Upper lobe of right lung (tissue), 1 donor: ENCODE results near the gene HNRNPR. TPM values are rescaled to one million over a fixed set of nuclear protein-coding genes. Genes with fewer than 3 reads are reported as not detected.
"Not testable (repeated sequence)": the region's sequence is repeated elsewhere in the genome, so short reads cannot be mapped to it uniquely, and the experiment has no call there.

Source experiments
- ATAC-seq: fragments of 200-7000 bp; cut with Tn5 transposase; one replicate; pipeline ENCODE4 v1.9.1; 2020; ENCODE audit warnings: mild to moderate bottlenecking, moderate library complexity
- DNase-seq: peaks from one replicate; pipeline ENCODE4 v3.0.0-alpha.2; 2020
- H3K27ac ChIP-seq: fragments of 200-600 bp; one replicate; pipeline ENCODE4 v1.8.0; 2022
- H3K27me3 ChIP-seq: fragments of 200-600 bp; one replicate; pipeline ENCODE4 v1.8.0; 2022; ENCODE audit warnings: mild to moderate bottlenecking
- H3K36me3 ChIP-seq: fragments of 200-600 bp; one replicate; pipeline ENCODE4 v1.8.0; 2022
- H3K4me1 ChIP-seq: fragments of 200-600 bp; one replicate; pipeline ENCODE4 v1.8.0; 2022
- H3K4me3 ChIP-seq: fragments of 200-600 bp; one replicate; pipeline ENCODE4 v1.8.0; 2022; ENCODE audit warnings: mild to moderate bottlenecking
- H3K9me3 ChIP-seq: fragments of 200-600 bp; one replicate; pipeline ENCODE4 v1.8.0; 2022
- intact Hi-C: fragments of 100-400 bp; cut with DNase I; formaldehyde crosslinking; loops from one replicate; pipeline ENCODE4 v1.11.0; 2022
- total RNA-seq: library from RNA; stranded (reverse); fragmentation: NEBNext Ultra II Directional; extraction: Animal tissue kit (Norgen Biotek cat#: 25700); gene quantifications from one replicate; pipeline ENCODE4 v1.2.1, GENCODE V29; 2021
- TF ChIP-seq, protein P1 (sequence below): fragments of 200-600 bp; IDR thresholded peaks from one replicate; pipeline ENCODE4 v1.8.0; 2022; ENCODE audit warnings: antibody characterized with exemption
- donor health status: DM: no; HTN: yes; CAD: no; lungs with severe emphysema.

The HNRNPR gene
- total RNA-seq, 1 donor from 2014 or later, result 85.2 TPM

GRCh38 chr1:23325393-23325792 lies 18.7 kb downstream of the HNRNPR start:
- H3K27ac ChIP-seq, result no peak overlapping the region
- intact Hi-C loops, result no loop called here
- DNase-seq (no peak), ATAC-seq (no peak)
- H3K9me3 ChIP-seq, result no peaks in the 10 kb centered on the region
- no peak overlapping the region for H3K4me3 ChIP-seq
- no peaks in the 10 kb centered on the region for H3K4me1 ChIP-seq
- no peaks in the 10 kb centered on the region for H3K27me3 ChIP-seq
- TF ChIP-seq, protein P1, sequence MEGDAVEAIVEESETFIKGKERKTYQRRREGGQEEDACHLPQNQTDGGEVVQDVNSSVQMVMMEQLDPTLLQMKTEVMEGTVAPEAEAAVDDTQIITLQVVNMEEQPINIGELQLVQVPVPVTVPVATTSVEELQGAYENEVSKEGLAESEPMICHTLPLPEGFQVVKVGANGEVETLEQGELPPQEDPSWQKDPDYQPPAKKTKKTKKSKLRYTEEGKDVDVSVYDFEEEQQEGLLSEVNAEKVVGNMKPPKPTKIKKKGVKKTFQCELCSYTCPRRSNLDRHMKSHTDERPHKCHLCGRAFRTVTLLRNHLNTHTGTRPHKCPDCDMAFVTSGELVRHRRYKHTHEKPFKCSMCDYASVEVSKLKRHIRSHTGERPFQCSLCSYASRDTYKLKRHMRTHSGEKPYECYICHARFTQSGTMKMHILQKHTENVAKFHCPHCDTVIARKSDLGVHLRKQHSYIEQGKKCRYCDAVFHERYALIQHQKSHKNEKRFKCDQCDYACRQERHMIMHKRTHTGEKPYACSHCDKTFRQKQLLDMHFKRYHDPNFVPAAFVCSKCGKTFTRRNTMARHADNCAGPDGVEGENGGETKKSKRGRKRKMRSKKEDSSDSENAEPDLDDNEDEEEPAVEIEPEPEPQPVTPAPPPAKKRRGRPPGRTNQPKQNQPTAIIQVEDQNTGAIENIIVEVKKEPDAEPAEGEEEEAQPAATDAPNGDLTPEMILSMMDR, result no peak
- H3K36me3 ChIP-seq, result peaks cover 90% of the 10 kb centered on the region

DNA sequence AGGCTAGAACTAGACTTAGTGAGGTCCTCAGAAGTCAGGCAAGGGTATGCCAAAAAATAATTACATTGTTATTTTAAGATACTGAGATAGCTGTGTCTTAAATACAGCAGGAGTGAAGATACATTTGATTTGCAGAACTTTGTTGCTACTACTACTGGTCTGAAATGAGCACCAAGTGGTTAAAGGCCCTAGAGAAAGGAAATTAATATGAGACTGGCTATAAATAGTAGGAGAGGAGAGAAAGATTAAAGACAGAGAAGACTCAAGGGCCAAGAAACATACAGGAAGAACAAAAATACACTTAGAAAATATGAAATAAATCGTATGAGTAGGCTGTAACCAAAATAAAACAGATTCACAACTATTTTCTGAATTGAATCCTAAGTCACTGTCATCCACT lies 21.3 kb downstream of the HNRNPR start:
- TF ChIP-seq, protein P1, result no peak
- Histone ChIP-seq H3K9me3 (no peaks in the 10 kb centered on the region), H3K36me3 (peaks cover 97% of the 10 kb centered on the region), H3K27me3 (no peaks in the 10 kb centered on the region), H3K4me1 (no peaks in the 10 kb centered on the region), H3K27ac (no peak overlapping the region), H3K4me3 (no peak overlapping the region)
- ATAC-seq (no peak), DNase-seq (no peak)
- intact Hi-C loops, result no loop called here

DNA sequence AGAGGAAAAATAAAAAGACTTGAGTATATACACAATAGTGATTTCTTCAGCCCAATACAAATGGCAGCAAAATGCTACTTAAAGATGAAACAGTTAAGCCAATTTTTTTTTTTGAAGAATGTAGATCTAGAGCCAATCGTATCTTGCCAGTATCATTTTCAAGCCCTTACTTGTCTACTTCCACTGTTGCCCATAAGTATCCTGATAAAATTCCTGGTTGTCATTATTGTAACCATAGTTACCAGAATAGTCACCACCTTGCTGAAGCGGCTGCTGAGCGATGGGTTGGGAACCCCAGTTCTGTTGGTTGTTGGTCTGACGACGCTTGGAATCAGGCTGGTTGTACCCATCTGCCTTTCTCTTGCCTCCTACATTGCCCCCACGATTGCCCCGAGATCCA lies 33.8 kb downstream of the HNRNPR start:
- DNase-seq, ATAC-seq, H3K27ac ChIP-seq, H3K9me3 ChIP-seq, H3K27me3 ChIP-seq, H3K4me1 ChIP-seq, intact Hi-C loops, H3K4me3 ChIP-seq: not testable (repeated sequence)
- peaks cover 77% of the 10 kb centered on the region for H3K36me3 ChIP-seq

DNA sequence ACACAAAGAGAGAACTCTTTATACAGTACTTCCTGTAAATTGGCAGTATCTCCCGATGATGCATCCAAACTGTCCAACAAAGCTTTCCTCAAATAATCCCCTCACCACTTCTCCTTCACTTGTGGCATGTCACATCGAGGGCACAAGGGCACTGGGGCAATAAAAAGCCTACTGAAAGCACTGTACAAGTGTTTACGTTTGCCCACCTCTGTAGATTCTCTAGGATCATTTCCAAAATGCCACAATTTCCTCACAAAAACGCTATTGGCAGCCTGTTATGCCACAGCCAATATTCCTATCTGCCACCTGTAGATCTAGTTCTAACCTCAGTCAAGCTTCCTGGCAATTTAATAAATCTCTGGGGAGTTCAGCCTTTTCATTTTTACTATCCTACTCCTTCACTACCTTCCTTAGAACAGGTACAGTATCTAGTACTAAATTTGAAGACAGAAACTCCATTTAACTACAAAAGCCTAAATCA lies 39.9 kb downstream of the HNRNPR start:
- Histone ChIP-seq H3K36me3 (peaks cover 72% of the 10 kb centered on the region), H3K27me3 (no peaks in the 10 kb centered on the region), H3K9me3 (no peaks in the 10 kb centered on the region), H3K4me1 (no peaks in the 10 kb centered on the region), H3K27ac (no peak overlapping the region), H3K4me3 (no peak overlapping the region)
- ATAC-seq (no peak), DNase-seq (no peak)
- TF ChIP-seq, protein P1, result no peak
- intact Hi-C loops, result no loop called here

DNA sequence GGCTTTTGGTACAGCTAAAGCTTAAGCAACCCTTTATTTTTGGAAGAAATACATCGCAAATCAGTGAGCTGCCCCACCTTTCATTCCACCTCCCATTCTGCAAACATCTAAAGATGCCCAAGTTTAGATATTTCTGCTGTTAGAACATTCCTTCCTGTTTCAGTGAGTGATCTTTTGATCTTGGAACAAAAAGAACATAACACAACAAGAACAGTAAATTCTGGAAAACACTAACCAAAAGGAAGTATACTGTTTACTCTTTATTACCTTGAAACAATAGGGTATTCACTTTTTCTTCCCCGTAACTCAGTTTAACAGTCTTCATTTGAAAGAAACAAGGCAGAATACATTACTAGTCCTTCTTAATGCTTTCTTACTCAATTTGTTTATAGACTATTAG lies 40.6 kb downstream of the HNRNPR start:
- Histone ChIP-seq H3K27me3 (no peaks in the 10 kb centered on the region), H3K4me1 (no peaks in the 10 kb centered on the region), H3K36me3 (peaks cover 69% of the 10 kb centered on the region), H3K4me3 (no peak overlapping the region), H3K27ac (no peak overlapping the region), H3K9me3 (no peaks in the 10 kb centered on the region)
- ATAC-seq, result no peak
- TF ChIP-seq, protein P1, result no peak
- no peak for DNase-seq
- intact Hi-C loops, result no loop called here

- H3K27ac ChIP-seq, result no peak overlapping the region
- intact Hi-C loops, result no loop called here
- ATAC-seq, result no peak
- H3K4me3 ChIP-seq, result no peak overlapping the region
- no peaks in the 10 kb centered on the region for H3K4me1 ChIP-seq
- DNase-seq, result no peak
- H3K27me3 ChIP-seq, result no peaks in the 10 kb centered on the region
- no peaks in the 10 kb centered on the region for H3K9me3 ChIP-seq
- peaks cover 41% of the 10 kb centered on the region for H3K36me3 ChIP-seq
- TF ChIP-seq, protein P1, result no peak
Observed at GRCh38 chr1:23296931-23297330, 47.2 kb downstream of the HNRNPR start.
